GM18861 (cell line): ENCODE measurements around the gene RRN3.
"Not testable (repeated sequence)": the region's sequence is repeated elsewhere in the genome, so short reads cannot be mapped to it uniquely, and the experiment has no call there.

Experiments used
- ATAC-seq: cut with Tn5 transposase; IDR thresholded peaks from one replicate; pipeline ENCODE4 v1.9.1; 2021; ENCODE audit not compliant: unreplicated experiment

Gene RRN3

GRCh38 chr16:15100372-15100987 is 6.4 kb upstream of the RRN3 start:
- ATAC-seq = not testable (repeated sequence)

GRCh38 chr16:15099366-15099909 is 5.4 kb upstream of the RRN3 start:
- ATAC-seq = not testable (repeated sequence)

- not testable (repeated sequence) for ATAC-seq
These were observed 2.5 kb upstream of the RRN3 start for GRCh38 chr16:15096583-15096972.

- ATAC-seq = not testable (repeated sequence)
These were observed 509 bp downstream of the RRN3 start for GRCh38 chr16:15093571-15093954.

GRCh38 chr16:15090663-15091269 is 3.3 kb downstream of the RRN3 start:
- ATAC-seq = not testable (repeated sequence)

- ATAC-seq = peak; percentile 57
These were observed 11.3 kb downstream of the RRN3 start for GRCh38 chr16:15082788-15083187.

- not testable (repeated sequence) for ATAC-seq
These were observed 13.2 kb downstream of the RRN3 start for GRCh38 chr16:15080883-15081282.

GRCh38 chr16:15076161-15076560 is 17.9 kb downstream of the RRN3 start:
- not testable (repeated sequence) for ATAC-seq

GRCh38 chr16:15073101-15073500 is 21.0 kb downstream of the RRN3 start:
- no peak for ATAC-seq

- ATAC-seq = not testable (repeated sequence)
These were observed 21.9 kb downstream of the RRN3 start for GRCh38 chr16:15071916-15072769.

- not testable (repeated sequence) for ATAC-seq
These were observed 23.1 kb downstream of the RRN3 start for GRCh38 chr16:15071013-15071412.

- not testable (repeated sequence) for ATAC-seq
These were observed 27.4 kb downstream of the RRN3 start for GRCh38 chr16:15066690-15067089.

GRCh38 chr16:15065961-15066360 is 28.1 kb downstream of the RRN3 start:
- ATAC-seq = not testable (repeated sequence)

GRCh38 chr16:15062085-15062810 is 31.8 kb downstream of the RRN3 start:
- not testable (repeated sequence) for ATAC-seq

GRCh38 chr16:15059324-15059723 is 34.7 kb downstream of the RRN3 start:
- no peak for ATAC-seq

- no peak for ATAC-seq
These were observed 36.2 kb downstream of the RRN3 start for GRCh38 chr16:15057681-15058417.

- peak; percentile 49 for ATAC-seq
These were observed 38.7 kb downstream of the RRN3 start for GRCh38 chr16:15055141-15056053.

- no peak for ATAC-seq
These were observed 39.5 kb downstream of the RRN3 start for GRCh38 chr16:15054357-15055140.
